Fibroblast of mammary gland (primary cell): ENCODE results near the gene TRIP13.
"Not testable (repeated sequence)": the region's sequence is repeated elsewhere in the genome, so short reads cannot be mapped to it uniquely, and the experiment has no call there.

Source experiments
- DNase-seq: peaks from one replicate; pipeline ENCODE4 v3.0.0-alpha.2; 2010; ENCODE audit warnings: low read depth
- H3K4me3 ChIP-seq: 2 replicates; pipeline ENCODE4 v1.5.1; 2011; ENCODE audit warnings: low read depth, mild to moderate bottlenecking, low read length, moderate library complexity; ENCODE audit not compliant: control insufficient read depth
- TF ChIP-seq, protein P1 (sequence below): conservative IDR thresholded peaks from 2 replicates; pipeline ENCODE4 v1.5.1; 2011; ENCODE audit warnings: low read depth, low read length, inconsistent platforms; ENCODE audit not compliant: control insufficient read depth, insufficient read depth

Gene TRIP13

GRCh38 chr5:911601-912000 is 18.9 kb downstream of the TRIP13 start:
- TF ChIP-seq, protein P1, sequence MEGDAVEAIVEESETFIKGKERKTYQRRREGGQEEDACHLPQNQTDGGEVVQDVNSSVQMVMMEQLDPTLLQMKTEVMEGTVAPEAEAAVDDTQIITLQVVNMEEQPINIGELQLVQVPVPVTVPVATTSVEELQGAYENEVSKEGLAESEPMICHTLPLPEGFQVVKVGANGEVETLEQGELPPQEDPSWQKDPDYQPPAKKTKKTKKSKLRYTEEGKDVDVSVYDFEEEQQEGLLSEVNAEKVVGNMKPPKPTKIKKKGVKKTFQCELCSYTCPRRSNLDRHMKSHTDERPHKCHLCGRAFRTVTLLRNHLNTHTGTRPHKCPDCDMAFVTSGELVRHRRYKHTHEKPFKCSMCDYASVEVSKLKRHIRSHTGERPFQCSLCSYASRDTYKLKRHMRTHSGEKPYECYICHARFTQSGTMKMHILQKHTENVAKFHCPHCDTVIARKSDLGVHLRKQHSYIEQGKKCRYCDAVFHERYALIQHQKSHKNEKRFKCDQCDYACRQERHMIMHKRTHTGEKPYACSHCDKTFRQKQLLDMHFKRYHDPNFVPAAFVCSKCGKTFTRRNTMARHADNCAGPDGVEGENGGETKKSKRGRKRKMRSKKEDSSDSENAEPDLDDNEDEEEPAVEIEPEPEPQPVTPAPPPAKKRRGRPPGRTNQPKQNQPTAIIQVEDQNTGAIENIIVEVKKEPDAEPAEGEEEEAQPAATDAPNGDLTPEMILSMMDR, result no peak
- H3K4me3 ChIP-seq, result no peak overlapping the region
- peak; percentile 75 for DNase-seq

GRCh38 chr5:912280-913091 is 19.8 kb downstream of the TRIP13 start:
- no peak overlapping the region for H3K4me3 ChIP-seq
- TF ChIP-seq, protein P1, result no peak
- peak; percentile 96 for DNase-seq

DNA sequence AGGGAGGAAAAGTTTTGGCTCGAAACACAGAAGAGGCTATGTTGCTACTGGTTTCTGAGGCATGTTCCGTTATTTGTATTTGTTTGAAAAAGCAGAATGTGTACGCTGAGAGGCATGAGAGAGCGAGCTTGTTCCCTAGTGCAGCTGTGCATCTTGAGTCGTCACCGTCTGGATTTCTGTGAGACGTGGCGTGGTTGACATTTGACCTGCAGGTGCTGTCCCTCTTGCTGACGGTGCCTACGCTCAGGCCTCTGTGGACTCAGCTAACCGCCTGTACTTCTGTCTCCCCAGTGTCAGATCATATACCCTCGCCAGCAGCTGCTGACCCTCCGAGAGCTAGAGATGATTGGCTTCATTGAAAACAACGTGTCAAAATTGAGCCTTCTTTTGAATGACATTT is 21.5 kb downstream of the TRIP13 start:
- TF ChIP-seq, protein P1, result no peak
- no peak for DNase-seq
- no peak overlapping the region for H3K4me3 ChIP-seq

GRCh38 chr5:914612-915011 is 21.9 kb downstream of the TRIP13 start:
- H3K4me3 ChIP-seq, result no peak overlapping the region
- DNase-seq, result no peak
- TF ChIP-seq, protein P1, result no peak

- DNase-seq, H3K4me3 ChIP-seq: not testable (repeated sequence)
Observed at GRCh38 chr5:915346-915745, 22.7 kb downstream of the TRIP13 start.

DNA sequence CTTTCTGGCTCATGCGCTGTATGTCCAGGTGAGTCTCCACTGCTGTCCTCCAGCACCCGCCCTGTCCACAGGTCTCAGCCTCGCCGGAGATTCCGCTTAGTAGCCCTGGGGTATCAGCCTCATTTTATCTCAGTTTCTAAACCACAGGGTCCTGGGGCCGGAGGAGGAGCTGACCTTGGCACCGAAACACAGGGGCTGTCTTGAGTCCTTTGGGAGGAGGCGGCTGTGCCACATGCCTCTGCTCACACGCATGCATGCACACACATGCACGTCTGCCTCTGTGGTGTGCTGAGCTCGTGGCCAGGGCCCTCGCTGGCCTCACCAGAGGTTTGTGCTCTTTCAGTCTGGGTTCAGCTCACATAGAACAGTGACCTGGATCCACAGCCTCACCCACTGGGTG is 23.3 kb downstream of the TRIP13 start:
- DNase-seq, result no peak
- TF ChIP-seq, protein P1, result no peak
- H3K4me3 ChIP-seq, result no peak overlapping the region

DNA sequence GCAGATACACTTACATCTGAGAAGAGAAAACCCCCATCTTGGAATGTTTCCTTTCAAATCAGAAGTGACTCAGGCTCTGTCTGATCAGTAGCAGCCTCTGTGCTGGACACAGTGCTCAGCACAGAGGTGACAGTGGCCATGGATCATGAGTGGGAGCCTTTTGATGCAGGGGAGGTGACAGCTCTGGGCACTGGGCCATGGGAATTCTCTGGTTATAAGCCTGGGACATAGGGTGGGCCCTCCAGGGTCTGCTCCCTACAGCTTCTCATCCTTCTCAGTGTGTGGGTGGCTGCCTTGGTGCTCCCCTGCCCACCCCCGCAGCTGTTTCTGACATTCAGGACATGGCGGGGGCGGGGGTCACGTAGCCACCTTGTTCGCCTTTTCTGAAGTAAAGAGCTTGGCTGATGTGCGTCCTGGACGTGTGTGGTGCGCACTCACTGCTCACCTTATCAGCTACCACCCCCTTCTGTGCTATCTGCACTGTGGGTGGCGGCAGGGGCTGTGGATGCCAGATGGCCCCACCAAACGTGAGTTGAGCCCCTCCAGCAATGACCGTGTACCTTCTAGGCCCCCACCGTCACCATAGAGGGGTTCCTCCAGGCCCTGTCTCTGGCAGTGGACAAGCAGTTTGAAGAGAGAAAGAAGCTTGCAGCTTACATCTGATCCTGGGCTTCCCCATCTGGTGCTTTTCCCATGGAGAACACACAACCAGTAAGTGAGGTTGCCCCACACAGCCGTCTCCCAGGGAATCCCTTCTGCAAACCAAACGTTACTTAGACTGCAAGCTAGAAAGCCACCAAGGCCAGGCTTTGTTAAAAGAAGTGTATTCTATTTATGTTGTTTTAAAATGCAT is 24.0 kb downstream of the TRIP13 start:
- TF ChIP-seq, protein P1, result no peak
- no peak for DNase-seq
- no peak overlapping the region for H3K4me3 ChIP-seq

GRCh38 chr5:918717-919116 is 26.0 kb downstream of the TRIP13 start:
- not testable (repeated sequence) for H3K4me3 ChIP-seq, DNase-seq
